Measurements from ENCODE around the gene ZFC3H1. TPM values are rescaled to one million over a fixed set of nuclear protein-coding genes. Genes with fewer than 3 reads are reported as not detected.

The ZFC3H1 gene
- total and polyA plus RNA-seq, 2 of the 8 experiments (the other 6 are each of a cell fraction or from before 2014, with no cell fraction given), result 20.0 to 32.4 TPM

DNA sequence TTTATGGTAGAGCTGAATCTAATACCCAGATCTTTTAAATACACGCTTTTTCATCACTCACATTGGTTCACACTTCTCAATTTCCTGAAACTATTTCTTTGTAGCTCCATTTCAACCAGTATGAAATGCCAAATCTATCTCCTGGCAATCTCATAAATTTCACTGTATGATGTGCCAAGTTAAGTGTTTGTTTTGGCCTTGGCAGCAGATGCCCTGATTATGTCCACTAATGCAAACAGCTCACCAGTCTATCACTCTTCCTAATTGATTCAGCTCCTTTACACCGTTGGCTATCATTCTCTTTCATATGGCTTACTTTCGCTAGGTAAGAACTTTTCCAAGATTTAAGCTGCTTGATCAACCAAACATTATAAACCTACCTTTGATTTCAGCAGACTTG is 58.6 kb downstream of the ZFC3H1 start (continued):
- TF ChIP-seq RBBP5 (IDR thresholded peaks at IDR 0.05; ENCODE audit: borderline replicate concordance, low read depth, low read length) (no peak), RAD21 (IDR thresholded peaks at IDR 0.05 in 1 of 2, conservative IDR thresholded peaks at IDR 0.05 in 1 of 2; ENCODE audit: low read depth in 2 of 2, low read length in 2 of 2) (no peak), TAF7 (optimal IDR thresholded peaks at IDR 0.05; ENCODE audit: borderline replicate concordance, low read depth, low read length) (no peak), SIRT6 (IDR thresholded peaks at IDR 0.05; ENCODE audit: low read length) (no peak), POU5F1 (IDR thresholded peaks at IDR 0.05; ENCODE audit: low read depth, low read length) (no peak)
- TF ChIP-seq, protein P1, sequence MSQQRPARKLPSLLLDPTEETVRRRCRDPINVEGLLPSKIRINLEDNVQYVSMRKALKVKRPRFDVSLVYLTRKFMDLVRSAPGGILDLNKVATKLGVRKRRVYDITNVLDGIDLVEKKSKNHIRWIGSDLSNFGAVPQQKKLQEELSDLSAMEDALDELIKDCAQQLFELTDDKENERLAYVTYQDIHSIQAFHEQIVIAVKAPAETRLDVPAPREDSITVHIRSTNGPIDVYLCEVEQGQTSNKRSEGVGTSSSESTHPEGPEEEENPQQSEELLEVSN (IDR thresholded peaks at IDR 0.05), result no peak

Data from H1 (cell line).